ENCODE data around the gene AQP1.

- TF ChIP-seq BHLHE40 (IDR thresholded peaks at IDR 0.05; ENCODE audit: borderline replicate concordance in 1 of 2, low read depth in 2 of 2, low read length in 1 of 2) (no peak), TBL1XR1 (IDR thresholded peaks at IDR 0.05; ENCODE audit: low read depth, low read length) (no peak), POLR2A (IDR thresholded peaks at IDR 0.05; ENCODE audit: low read depth, low read length) (no peak), CHD2 (IDR thresholded peaks at IDR 0.05; ENCODE audit: borderline replicate concordance, low read depth, low read length) (no peak), NR2F1 (conservative IDR thresholded peaks at IDR 0.05) (no peak), CREM (IDR thresholded peaks at IDR 0.05; ENCODE audit: low read depth) (no peak), CTCF (IDR thresholded peaks at IDR 0.05 in 2 of 3, conservative IDR thresholded peaks at IDR 0.05 in 1 of 3; ENCODE audit: control insufficient read depth in 2 of 3, extremely low read depth in 1 of 3, insufficient read depth in 1 of 3, low read depth in 3 of 3, low read length in 3 of 3) (no peak)
Measured at GRCh38 chr7:30873207-30873606, 38.4 kb upstream of the AQP1 start.
